Esophagus muscularis mucosa (tissue), 3 donors: ENCODE measurements around the gene MPHOSPH8.

Source experiments
- EP300 ChIP-seq: sonication (generic); formaldehyde crosslinking; IDR thresholded peaks from one replicate; pipeline ENCODE4 v1.6.1; 2017; ENCODE audit warnings: antibody characterized with exemption
- TF ChIP-seq, protein P1 (sequence below), 3 experiments: fragments of 200-600 bp in 2 of 3; fragments of 450-650 bp in 1 of 3; sonication (generic) in 2 of 3; IDR thresholded peaks; one replicate each; pipeline ENCODE4 v1.5.1; 2017 to 2019; ENCODE audit warnings: antibody characterized with exemption in 3 of 3, mild to moderate bottlenecking in 2 of 3, moderate library complexity in 1 of 3

DNA sequence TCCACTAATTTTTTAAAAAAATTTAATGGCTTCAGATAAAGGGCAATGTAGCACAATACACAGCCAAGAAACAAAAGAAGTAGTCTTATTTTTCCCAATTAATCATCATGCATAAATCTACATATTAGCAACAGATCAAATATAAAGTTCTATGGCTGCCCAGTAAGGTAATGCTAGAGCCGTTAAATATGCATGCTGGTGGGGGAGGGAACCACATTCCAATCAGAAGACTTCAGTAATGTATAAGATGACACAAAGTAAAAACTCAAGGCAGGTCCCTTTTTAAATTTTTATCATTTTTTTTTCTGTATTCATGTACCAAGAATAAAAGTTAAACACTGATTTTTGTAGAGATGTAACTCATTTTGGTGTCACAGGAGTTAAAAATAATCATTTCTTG is 62.0 kb downstream of the MPHOSPH8 start:
- TF ChIP-seq EP300: no peak
- TF ChIP-seq, protein P1, sequence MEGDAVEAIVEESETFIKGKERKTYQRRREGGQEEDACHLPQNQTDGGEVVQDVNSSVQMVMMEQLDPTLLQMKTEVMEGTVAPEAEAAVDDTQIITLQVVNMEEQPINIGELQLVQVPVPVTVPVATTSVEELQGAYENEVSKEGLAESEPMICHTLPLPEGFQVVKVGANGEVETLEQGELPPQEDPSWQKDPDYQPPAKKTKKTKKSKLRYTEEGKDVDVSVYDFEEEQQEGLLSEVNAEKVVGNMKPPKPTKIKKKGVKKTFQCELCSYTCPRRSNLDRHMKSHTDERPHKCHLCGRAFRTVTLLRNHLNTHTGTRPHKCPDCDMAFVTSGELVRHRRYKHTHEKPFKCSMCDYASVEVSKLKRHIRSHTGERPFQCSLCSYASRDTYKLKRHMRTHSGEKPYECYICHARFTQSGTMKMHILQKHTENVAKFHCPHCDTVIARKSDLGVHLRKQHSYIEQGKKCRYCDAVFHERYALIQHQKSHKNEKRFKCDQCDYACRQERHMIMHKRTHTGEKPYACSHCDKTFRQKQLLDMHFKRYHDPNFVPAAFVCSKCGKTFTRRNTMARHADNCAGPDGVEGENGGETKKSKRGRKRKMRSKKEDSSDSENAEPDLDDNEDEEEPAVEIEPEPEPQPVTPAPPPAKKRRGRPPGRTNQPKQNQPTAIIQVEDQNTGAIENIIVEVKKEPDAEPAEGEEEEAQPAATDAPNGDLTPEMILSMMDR (IDR thresholded peaks at IDR 0.05): no peak
